ENCODE measurements around the gene ACTG1. TPM values are rescaled to one million over a fixed set of nuclear protein-coding genes. Genes with fewer than 3 reads are reported as not detected.

Gene ACTG1
- total RNA-seq, 1 experiment from 2014 or later, result 2,327 TPM

- intact Hi-C loops (cut with micrococcal nuclease; ENCODE audit: unreplicated experiment), result no loop called here
- CTCF ChIA-PET, result no interaction called here
- no TSS peak for BruUV-seq (replicated peaks)
Observed at GRCh38 chr17:81473019-81473418, 39.6 kb downstream of the ACTG1 start.

GRCh38 chr17:81471818-81472456 lies 40.7 kb downstream of the ACTG1 start:
- no peak overlapping the region for H3K4me3 Mint-ChIP-seq (ENCODE audit: low read depth, unreplicated experiment)
- CTCF ChIA-PET, result no interaction called here
- H3K27me3 Mint-ChIP-seq (ENCODE audit: unreplicated experiment), result peaks cover 5% of the 10 kb centered on the region
- BruUV-seq (replicated peaks), result no TSS peak
- no peak for TF ChIP-seq CTCF (IDR thresholded peaks at IDR 0.05; ENCODE audit: unreplicated experiment)
- H3K36me3 Mint-ChIP-seq (ENCODE audit: insufficient read depth, unreplicated experiment), result no peaks in the 10 kb centered on the region
- DNase-seq, result no peak
- intact Hi-C loops (cut with micrococcal nuclease; ENCODE audit: unreplicated experiment), result no loop called here
- H3K4me1 Mint-ChIP-seq (ENCODE audit: low read depth, unreplicated experiment), result no peaks in the 10 kb centered on the region
- peaks cover under 1% of the 10 kb centered on the region for H3K9me3 Mint-ChIP-seq (ENCODE audit: low read depth, unreplicated experiment)
- no peak overlapping the region for H3K27ac Mint-ChIP-seq (ENCODE audit: unreplicated experiment)

More at GRCh38 chr17:81473019-81473418, 39.6 kb downstream of the ACTG1 start:
- Mint-ChIP-seq H3K27me3 (ENCODE audit: unreplicated experiment) (no peaks in the 10 kb centered on the region), H3K4me1 (ENCODE audit: low read depth, unreplicated experiment) (no peaks in the 10 kb centered on the region), H3K36me3 (ENCODE audit: insufficient read depth, unreplicated experiment) (peaks cover under 1% of the 10 kb centered on the region), H3K4me3 (ENCODE audit: low read depth, unreplicated experiment) (no peak overlapping the region), H3K9me3 (ENCODE audit: low read depth, unreplicated experiment) (peaks cover 3% of the 10 kb centered on the region), H3K27ac (ENCODE audit: unreplicated experiment) (no peak overlapping the region)
- no peak for DNase-seq
- TF ChIP-seq CTCF (IDR thresholded peaks at IDR 0.05; ENCODE audit: unreplicated experiment), result no peak

- Mint-ChIP-seq H3K9me3 (ENCODE audit: low read depth, unreplicated experiment) (no peaks in the 10 kb centered on the region), H3K27ac (ENCODE audit: unreplicated experiment) (no peak overlapping the region), H3K4me1 (ENCODE audit: low read depth, unreplicated experiment) (no peaks in the 10 kb centered on the region), H3K4me3 (ENCODE audit: low read depth, unreplicated experiment) (no peak overlapping the region), H3K27me3 (ENCODE audit: unreplicated experiment) (peaks cover 12% of the 10 kb centered on the region), H3K36me3 (ENCODE audit: insufficient read depth, unreplicated experiment) (no peaks in the 10 kb centered on the region)
- no peak for TF ChIP-seq CTCF (IDR thresholded peaks at IDR 0.05; ENCODE audit: unreplicated experiment)
- intact Hi-C loops (cut with micrococcal nuclease; ENCODE audit: unreplicated experiment), result no loop called here
- DNase-seq, result no peak
- CTCF ChIA-PET, result no interaction called here
- no TSS peak for BruUV-seq (replicated peaks)
Observed at GRCh38 chr17:81470944-81471817, 41.4 kb downstream of the ACTG1 start.

GRCh38 chr17:81470270-81470943 lies 42.2 kb downstream of the ACTG1 start:
- intact Hi-C loops (cut with micrococcal nuclease; ENCODE audit: unreplicated experiment), result no loop called here
- peaks cover 20% of the 10 kb centered on the region for H3K27me3 Mint-ChIP-seq (ENCODE audit: unreplicated experiment)
- no peak overlapping the region for H3K4me3 Mint-ChIP-seq (ENCODE audit: low read depth, unreplicated experiment)
- no peaks in the 10 kb centered on the region for H3K9me3 Mint-ChIP-seq (ENCODE audit: low read depth, unreplicated experiment)
- TF ChIP-seq CTCF (IDR thresholded peaks at IDR 0.05; ENCODE audit: unreplicated experiment), result no peak
- CTCF ChIA-PET, result no interaction called here
- H3K27ac Mint-ChIP-seq (ENCODE audit: unreplicated experiment), result no peak overlapping the region
- no peak for DNase-seq
- BruUV-seq (replicated peaks), result no TSS peak
- H3K4me1 Mint-ChIP-seq (ENCODE audit: low read depth, unreplicated experiment), result no peaks in the 10 kb centered on the region
- no peaks in the 10 kb centered on the region for H3K36me3 Mint-ChIP-seq (ENCODE audit: insufficient read depth, unreplicated experiment)

Data from Calu3 (cell line).